ENCODE measurements around the gene DNAJC22.
"Not testable (repeated sequence)": the region's sequence is repeated elsewhere in the genome, so short reads cannot be mapped to it uniquely, and the experiment has no call there.

The DNAJC22 gene

GRCh38 chr12:49330631-49331379 is 15.9 kb upstream of the DNAJC22 start:
- no peak overlapping the region for H3K4me3 ChIP-seq (ENCODE audit: low read depth, low read length)
- DNase-seq (ENCODE audit: low read depth) = no peak

DNA sequence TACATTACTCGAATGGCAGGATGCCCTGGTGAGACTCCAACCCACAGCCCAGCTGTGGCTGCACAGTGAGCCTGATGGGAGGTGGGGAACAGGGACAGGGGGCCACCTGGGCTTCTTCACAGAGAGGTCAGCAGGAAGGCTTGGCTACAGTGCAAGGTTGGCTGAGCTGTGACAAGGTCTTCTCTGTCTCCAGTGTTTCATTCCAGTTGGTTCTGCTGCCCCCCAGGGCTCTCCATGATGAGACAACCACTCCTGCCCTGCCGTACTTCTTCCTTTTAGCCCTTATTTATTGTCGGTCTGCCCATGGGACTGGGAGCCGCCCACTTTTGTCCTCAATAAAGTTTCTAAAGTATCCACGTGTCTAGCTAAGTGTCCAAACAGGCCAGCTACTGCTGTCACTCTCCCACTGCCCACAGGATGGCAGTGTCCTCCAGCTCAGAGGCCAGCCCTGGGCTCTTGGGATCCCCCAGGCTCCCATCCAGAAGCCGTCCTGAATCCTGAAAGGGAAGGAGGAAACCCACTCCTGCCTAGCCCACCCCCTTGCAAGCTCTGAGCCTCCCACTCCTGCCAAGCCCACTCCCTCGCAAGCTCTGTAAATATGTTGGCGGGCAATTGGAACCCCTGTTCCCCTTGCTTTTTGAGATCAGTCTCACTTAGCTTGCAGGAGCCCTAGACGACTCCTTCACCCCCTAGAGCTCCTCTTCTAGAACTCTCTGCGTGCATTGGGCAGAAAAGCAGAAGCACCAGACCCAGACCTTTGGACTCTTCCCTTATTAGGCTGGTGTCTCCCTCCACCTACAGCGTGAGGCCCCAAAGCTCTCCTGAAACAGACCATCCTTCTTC is 15.1 kb upstream of the DNAJC22 start:
- peak; percentile 38 for DNase-seq (ENCODE audit: low read depth)
- H3K4me3 ChIP-seq (ENCODE audit: low read depth, low read length) = no peak overlapping the region

DNA sequence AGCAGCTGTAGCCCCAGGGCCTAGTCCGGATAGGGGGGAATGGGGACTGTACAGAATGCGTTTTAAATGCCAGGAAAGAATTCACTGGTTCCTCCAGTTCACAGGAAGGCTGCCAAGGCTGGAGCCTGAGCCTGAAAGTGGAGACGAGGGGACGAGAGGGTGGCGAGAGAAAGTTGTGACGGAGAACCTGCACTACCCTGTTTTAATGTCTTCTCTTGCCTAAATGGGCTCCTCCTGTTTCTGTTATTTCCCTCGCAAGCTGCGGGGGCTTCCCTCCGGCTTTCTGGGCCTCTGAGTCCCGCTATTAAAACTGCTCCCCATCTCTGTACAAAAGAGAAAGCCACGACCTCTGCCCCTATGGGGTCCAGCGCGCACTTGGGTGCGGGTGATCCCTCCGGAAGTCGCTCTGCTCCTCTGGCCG is 14.2 kb upstream of the DNAJC22 start:
- H3K4me3 ChIP-seq (ENCODE audit: low read depth, low read length) = no peak overlapping the region
- DNase-seq (ENCODE audit: low read depth) = no peak

DNA sequence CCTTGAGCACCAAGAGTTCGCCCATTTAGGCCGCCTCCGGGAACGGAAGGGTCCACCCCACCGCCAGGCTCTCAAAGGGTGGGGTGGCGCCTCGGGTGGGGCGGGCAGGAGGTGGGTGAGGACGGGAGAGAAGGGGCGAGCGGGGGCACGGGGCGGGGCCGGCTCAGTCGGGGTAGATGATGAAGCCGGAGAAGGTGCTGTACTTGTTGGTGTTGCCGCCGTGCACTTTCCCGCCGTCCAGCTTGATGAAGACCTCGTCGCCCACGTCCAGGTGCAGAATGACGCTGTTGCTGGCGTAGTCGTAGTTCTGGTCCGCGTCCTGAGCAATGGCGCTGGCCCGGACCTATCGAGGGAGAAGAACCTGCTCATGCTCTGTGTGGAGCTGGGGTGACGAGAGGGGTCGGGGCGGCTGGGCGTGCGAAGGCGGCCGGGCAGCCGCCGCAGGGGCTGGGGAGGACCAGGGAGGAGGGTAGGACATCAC is 13.8 kb upstream of the DNAJC22 start:
- H3K4me3 ChIP-seq (ENCODE audit: low read depth, low read length) = no peak overlapping the region
- DNase-seq (ENCODE audit: low read depth) = no peak

DNA sequence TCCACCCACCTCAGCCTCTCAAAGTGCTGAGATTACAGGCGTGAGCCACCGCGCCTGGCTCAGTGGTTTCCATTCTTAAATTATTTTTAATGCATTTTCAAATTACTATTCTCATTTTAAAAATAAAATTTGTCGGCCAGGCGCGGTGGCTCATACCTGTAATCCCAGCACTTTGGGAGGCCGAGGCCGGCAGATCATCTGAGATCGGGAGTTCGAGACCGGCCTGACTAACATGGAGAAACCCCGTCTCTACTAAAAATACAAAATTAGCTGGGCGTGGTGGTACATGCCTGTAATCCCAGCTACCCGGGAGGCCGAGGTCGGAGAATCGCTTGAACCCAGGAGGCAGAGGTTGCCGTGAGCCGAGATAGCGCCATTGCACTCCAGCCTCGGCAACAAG is 12.9 kb upstream of the DNAJC22 start:
- DNase-seq (ENCODE audit: low read depth); H3K4me3 ChIP-seq (ENCODE audit: low read depth, low read length): not testable (repeated sequence)

- no peak for DNase-seq (ENCODE audit: low read depth)
- H3K4me3 ChIP-seq (ENCODE audit: low read depth, low read length) = no peak overlapping the region
Measured at GRCh38 chr12:49334226-49334625, 12.5 kb upstream of the DNAJC22 start.

DNA sequence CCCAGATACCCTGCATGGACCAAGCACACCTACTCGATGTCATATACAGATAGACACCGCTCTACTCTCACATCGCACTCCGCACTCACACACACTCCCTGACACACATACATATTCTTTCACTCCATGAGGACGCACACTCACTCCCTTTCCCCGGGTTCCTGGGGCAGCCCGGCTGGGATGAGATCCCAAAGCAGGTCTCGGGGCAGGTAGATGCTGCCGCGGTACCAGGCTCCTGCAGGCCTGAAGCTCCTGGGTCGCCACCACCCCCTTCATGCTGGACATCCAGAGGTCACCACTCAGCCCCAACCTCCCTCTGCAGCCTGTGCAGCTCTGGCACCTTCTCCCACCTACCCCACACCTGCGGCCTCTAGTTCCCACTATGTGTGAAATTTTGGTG is 12.0 kb upstream of the DNAJC22 start:
- no peak overlapping the region for H3K4me3 ChIP-seq (ENCODE audit: low read depth, low read length)
- DNase-seq (ENCODE audit: low read depth) = no peak

DNA sequence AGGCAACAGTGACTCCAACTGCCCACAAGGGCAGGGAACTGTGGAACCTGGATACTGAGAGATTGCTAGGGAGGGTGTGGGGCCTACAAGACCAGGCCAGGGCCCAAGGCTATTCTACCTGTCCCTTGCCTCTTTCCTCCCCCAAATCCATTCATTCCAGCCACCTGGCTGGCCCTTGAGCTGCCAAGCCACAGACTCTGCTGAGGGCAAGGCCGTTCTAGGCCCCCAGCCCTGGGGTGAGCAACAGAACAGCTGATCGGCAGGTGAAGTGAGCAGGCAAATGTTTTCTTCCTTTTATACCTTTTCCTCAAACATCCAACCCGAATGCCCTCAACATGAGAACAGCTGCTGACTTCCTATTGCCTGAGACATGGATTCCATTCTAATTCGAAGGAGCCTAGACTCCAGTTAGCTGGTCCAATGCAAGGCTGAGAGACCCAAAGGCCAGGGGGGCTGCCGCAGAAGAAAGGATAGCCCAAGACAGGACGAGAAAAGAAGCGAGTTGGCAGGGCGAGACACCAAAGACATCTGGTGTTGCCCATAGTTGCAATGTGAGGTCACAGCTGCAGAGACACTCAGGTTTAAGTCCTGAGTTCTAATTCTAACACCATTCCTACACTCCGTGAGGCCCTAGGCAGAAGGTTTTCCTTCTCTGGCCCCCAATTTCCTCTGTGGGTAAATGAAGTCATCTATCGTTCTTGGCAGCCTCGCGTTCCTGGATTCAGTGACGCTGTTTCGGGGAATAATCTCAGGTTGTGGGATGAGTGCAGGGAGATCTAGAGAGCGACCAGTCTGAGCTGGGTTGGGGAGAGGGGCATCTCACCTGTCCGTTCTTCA is 11.4 kb upstream of the DNAJC22 start:
- no peak overlapping the region for H3K4me3 ChIP-seq (ENCODE audit: low read depth, low read length)
- no peak for DNase-seq (ENCODE audit: low read depth)

- no peak overlapping the region for H3K4me3 ChIP-seq (ENCODE audit: low read depth, low read length)
- no peak for DNase-seq (ENCODE audit: low read depth)
Measured at GRCh38 chr12:49335955-49336644, 10.6 kb upstream of the DNAJC22 start.

- peak within 1 kb of the TSS; percentile 44 for H3K4me3 ChIP-seq (ENCODE audit: low read depth, low read length)
- DNase-seq (ENCODE audit: low read depth) = no peak
Measured at GRCh38 chr12:49336645-49337584, 9.8 kb upstream of the DNAJC22 start, which contains the start of gene C1QL4. Gene C1QL4, minus strand, starts transcription at chr12:49337188. Its CDS starts 711 bp downstream, at chr12:49336477.

GRCh38 chr12:49338830-49339463 is 7.7 kb upstream of the DNAJC22 start:
- no peak for DNase-seq (ENCODE audit: low read depth)
- H3K4me3 ChIP-seq (ENCODE audit: low read depth, low read length) = no peak overlapping the region

DNA sequence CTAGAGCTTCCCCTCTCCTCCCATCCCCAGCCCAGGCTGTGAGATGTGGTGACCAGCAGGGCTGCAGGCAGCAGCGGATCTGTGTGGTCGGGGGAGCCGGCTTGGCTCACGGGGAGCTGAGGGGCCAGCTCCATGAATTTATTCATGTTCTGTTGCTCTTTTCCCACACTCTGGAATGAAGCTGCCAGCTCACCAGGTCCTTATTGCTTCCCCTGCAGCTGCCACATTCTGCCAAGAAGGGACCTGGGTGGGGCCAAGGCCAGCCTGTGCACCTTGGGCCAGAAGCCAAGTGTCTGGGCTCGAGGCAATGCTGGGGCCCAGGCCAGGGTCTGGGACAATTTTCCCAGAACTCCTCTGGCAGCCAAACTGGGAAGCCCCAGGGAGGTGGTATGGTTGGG is 7.2 kb upstream of the DNAJC22 start:
- H3K4me3 ChIP-seq (ENCODE audit: low read depth, low read length) = no peak overlapping the region
- DNase-seq (ENCODE audit: low read depth) = no peak

- no peak overlapping the region for H3K4me3 ChIP-seq (ENCODE audit: low read depth, low read length)
- no peak for DNase-seq (ENCODE audit: low read depth)
Measured at GRCh38 chr12:49340095-49340870, 6.4 kb upstream of the DNAJC22 start.

DNA sequence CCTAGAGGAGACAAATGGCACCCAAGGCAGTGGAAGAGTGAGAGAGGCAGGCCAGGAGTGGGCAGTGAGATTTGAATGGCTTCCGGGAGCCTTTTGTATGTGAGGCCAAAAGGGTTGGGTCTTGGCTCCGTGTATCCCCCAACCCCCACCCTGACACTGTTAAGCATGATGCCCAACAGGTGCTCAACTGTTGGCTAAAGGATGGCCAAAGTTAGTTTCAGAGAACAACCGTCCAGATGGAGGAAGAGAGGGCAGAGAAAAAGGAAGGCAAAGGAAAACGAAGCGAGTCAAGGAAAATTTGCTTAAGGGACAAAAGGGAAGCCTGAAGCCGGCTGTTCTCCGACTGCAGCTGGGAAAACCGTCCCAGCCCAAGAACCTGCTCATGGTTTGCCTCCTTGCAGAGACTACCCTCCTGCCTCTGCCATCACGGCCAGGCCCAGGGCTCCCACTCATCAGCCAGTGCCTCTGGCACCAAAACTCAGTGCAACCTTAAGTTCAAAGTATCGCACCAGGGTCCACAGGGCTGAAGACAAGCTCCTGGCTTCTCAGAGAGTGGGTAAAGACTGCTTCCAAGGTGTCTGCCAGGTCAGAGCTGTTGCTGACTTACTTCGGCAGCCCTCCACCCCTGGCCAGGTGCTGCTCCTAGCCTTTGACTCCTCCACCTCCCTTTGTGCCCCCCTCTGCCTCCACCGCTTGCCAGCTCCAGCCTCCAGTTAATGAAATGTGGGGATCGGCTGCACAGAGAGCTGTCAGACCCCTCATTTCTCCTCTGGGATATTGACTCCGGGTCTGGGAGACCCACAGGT is 5.5 kb upstream of the DNAJC22 start:
- H3K4me3 ChIP-seq (ENCODE audit: low read depth, low read length) = no peak overlapping the region
- DNase-seq (ENCODE audit: low read depth) = no peak

DNA sequence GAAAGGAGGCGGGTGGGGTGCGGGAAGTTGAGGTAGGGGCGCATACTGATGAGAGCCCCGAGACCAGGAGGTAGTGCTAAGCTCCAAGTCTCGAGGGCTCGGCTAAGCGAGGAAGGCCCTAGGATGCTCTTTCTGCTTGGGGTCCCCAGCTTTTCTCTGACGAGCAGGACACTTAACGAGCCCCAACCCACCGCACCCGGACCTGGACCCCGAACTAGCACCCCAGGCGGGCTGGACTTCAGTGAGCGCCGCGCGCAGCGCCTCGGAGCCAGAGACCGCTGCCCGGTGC is 5.0 kb upstream of the DNAJC22 start:
- peak overlapping the region; percentile 33 for H3K4me3 ChIP-seq (ENCODE audit: low read depth, low read length)
- DNase-seq (ENCODE audit: low read depth) = no peak
